Trophoblast cell (in vitro differentiated cells and primary cell): ENCODE results near the gene BFSP2.

Experiments used
- DNase-seq, 2 donors: peaks; one replicate each; pipeline ENCODE4 v3.0.0-alpha.2; 2016
- H2AFZ ChIP-seq: 2 replicates; pipeline ENCODE4 v1.6.1; 2013; ENCODE audit warnings: low read length, moderate library complexity, mild to moderate bottlenecking; ENCODE audit not compliant: insufficient read depth, poor library complexity
- H2AK5ac ChIP-seq: 2 replicates; pipeline ENCODE4 v1.6.1; 2013; ENCODE audit warnings: mild to moderate bottlenecking, low read length
- H2BK120ac ChIP-seq: 2 replicates; pipeline ENCODE4 v1.6.1; 2013; ENCODE audit warnings: low read length, mild to moderate bottlenecking, moderate library complexity; ENCODE audit not compliant: insufficient read depth, poor library complexity
- H2BK12ac ChIP-seq: 2 replicates; pipeline ENCODE4 v1.6.1; 2013; ENCODE audit warnings: mild to moderate bottlenecking, low read length, moderate library complexity
- H2BK5ac ChIP-seq: 2 replicates; pipeline ENCODE4 v1.6.1; 2013; ENCODE audit warnings: low read length, low read depth, moderate library complexity, mild to moderate bottlenecking; ENCODE audit not compliant: poor library complexity
- H3K14ac ChIP-seq: 2 replicates; pipeline ENCODE4 v1.6.1; 2013; ENCODE audit warnings: mild to moderate bottlenecking, low read length
- H3K18ac ChIP-seq: 2 replicates; pipeline ENCODE4 v1.6.1; 2013; ENCODE audit warnings: mild to moderate bottlenecking, low read length
- H3K23ac ChIP-seq: 2 replicates; pipeline ENCODE4 v1.6.1; 2013; ENCODE audit warnings: low read length
- H3K27ac ChIP-seq: 2 replicates; pipeline ENCODE4 v1.5.1; 2013; ENCODE audit warnings: low read depth, mild to moderate bottlenecking, inconsistent platforms, low read length, moderate library complexity
- H3K27me3 ChIP-seq: 2 replicates; pipeline ENCODE4 v1.6.1; 2013; ENCODE audit warnings: inconsistent platforms, mild to moderate bottlenecking, low read length, moderate library complexity; ENCODE audit not compliant: insufficient read depth
- H3K36me3 ChIP-seq, 2 experiments: 1 replicate in 1 of 2; 2 replicates in 1 of 2; pipeline ENCODE4 v1.6.1; 2013; ENCODE audit warnings: low read length in 2 of 2, mild to moderate bottlenecking in 2 of 2, moderate library complexity in 1 of 2; ENCODE audit not compliant: insufficient read depth in 2 of 2, control insufficient read depth in 1 of 2
- H3K4ac ChIP-seq: 2 replicates; pipeline ENCODE4 v1.6.1; 2013; ENCODE audit warnings: low read depth, mild to moderate bottlenecking, low read length, moderate library complexity
- H3K4me1 ChIP-seq, 2 experiments: 1 replicate in 1 of 2; 2 replicates in 1 of 2; pipeline ENCODE4 v1.6.1; 2013; ENCODE audit warnings: low read length in 2 of 2, mild to moderate bottlenecking in 2 of 2, moderate library complexity in 1 of 2; ENCODE audit not compliant: insufficient read depth in 2 of 2, control insufficient read depth in 1 of 2
- H3K4me2 ChIP-seq: 2 replicates; pipeline ENCODE4 v1.6.1; 2013; ENCODE audit warnings: inconsistent platforms, mild to moderate bottlenecking, low read length, moderate library complexity
- H3K4me3 ChIP-seq: 2 replicates; pipeline ENCODE4 v1.5.1; 2013; ENCODE audit warnings: mild to moderate bottlenecking, low read depth, low read length, inconsistent platforms
- H3K79me1 ChIP-seq: one replicate; pipeline ENCODE4 v1.6.1; 2013; ENCODE audit warnings: low read length
- H3K79me2 ChIP-seq: 2 replicates; pipeline ENCODE4 v1.6.1; 2013; ENCODE audit warnings: low read length, mild to moderate bottlenecking; ENCODE audit not compliant: control insufficient read depth, insufficient read depth, poor library complexity
- H3K9ac ChIP-seq: 2 replicates; pipeline ENCODE4 v1.6.1; 2013; ENCODE audit warnings: mild to moderate bottlenecking, low read length
- H3K9me3 ChIP-seq: 2 replicates; pipeline ENCODE4 v1.6.1; 2013; ENCODE audit warnings: low read depth, mild to moderate bottlenecking, control low read depth, inconsistent platforms, low read length; ENCODE audit not compliant: insufficient read depth
- H4K12ac ChIP-seq: 2 replicates; pipeline ENCODE4 v1.6.1; 2013; ENCODE audit warnings: low read depth, mild to moderate bottlenecking, low read length, moderate library complexity
- H4K8ac ChIP-seq: 2 replicates; pipeline ENCODE4 v1.6.1; 2013; ENCODE audit warnings: low read depth, mild to moderate bottlenecking, low read length, moderate library complexity
- H4K91ac ChIP-seq: one replicate; pipeline ENCODE4 v1.6.1; 2013; ENCODE audit warnings: low read depth, mild to moderate bottlenecking, low read length, moderate library complexity
- WGBS: extraction: QIAGEN DNeasy Blood & Tissue Kit; methylation state at CpG from one replicate; pipeline ENCODE4 v1.1.7; 2013; ENCODE audit warnings: missing lambda C conversion rate; ENCODE audit not compliant: insufficient read length, insufficient coverage; ENCODE audit errors: extremely low coverage; 5-methylcytosine and 5-hydroxymethylcytosine counted together

Gene BFSP2

DNA sequence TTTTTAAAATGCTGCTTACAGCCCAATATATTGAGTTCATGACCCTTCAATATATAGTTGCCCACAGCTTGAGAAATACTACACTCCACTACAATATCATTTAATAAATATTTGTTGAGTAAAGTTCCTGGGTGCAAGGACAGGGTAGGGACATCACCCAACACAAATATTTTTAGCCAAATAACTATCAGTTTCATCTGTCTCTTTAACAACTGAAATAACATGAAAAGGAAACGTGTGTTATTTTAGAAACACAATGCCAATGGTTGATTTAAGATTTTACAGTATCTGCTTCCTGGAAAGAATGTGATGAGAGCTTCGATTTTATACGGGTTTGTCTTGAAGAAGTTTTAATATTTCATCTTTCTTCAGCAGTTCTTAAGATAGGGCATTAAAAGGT is 106.0 kb downstream of the BFSP2 start:
- H3K79me1 ChIP-seq: no peaks in the 10 kb centered on the region
- H3K23ac ChIP-seq: no peak overlapping the region
- H3K27ac ChIP-seq: no peak overlapping the region
- H3K27me3 ChIP-seq: no peaks in the 10 kb centered on the region
- H4K12ac ChIP-seq: no peak overlapping the region
- no peaks in the 10 kb centered on the region for H3K79me2 ChIP-seq
- H4K91ac ChIP-seq: no peak overlapping the region
- H4K8ac ChIP-seq: no peak overlapping the region
- WGBS: no CpG with 5 or more reads among the region's 3 CpGs
- no peak overlapping the region for H3K14ac ChIP-seq
- no peak for DNase-seq
- no peak overlapping the region for H3K4ac ChIP-seq
- no peaks in the 10 kb centered on the region for H3K36me3 ChIP-seq
- H3K4me3 ChIP-seq: no peak overlapping the region
- no peak overlapping the region for H2BK120ac ChIP-seq
- no peaks in the 10 kb centered on the region for H3K9me3 ChIP-seq
- H3K18ac ChIP-seq: no peak overlapping the region
- no peaks in the 10 kb centered on the region for H3K4me1 ChIP-seq
- no peak overlapping the region for H3K4me2 ChIP-seq
- H2BK5ac ChIP-seq: no peak overlapping the region
- no peak overlapping the region for H2AFZ ChIP-seq
- H2BK12ac ChIP-seq: no peak overlapping the region
- H3K9ac ChIP-seq: no peak overlapping the region
- H2AK5ac ChIP-seq: no peak overlapping the region

- no peak overlapping the region for H3K4ac ChIP-seq
- H3K4me1 ChIP-seq: no peaks in the 10 kb centered on the region
- H3K27ac ChIP-seq: no peak overlapping the region
- H3K18ac ChIP-seq: no peak overlapping the region
- H2AK5ac ChIP-seq: no peak overlapping the region
- no peak overlapping the region for H4K91ac ChIP-seq
- H2BK120ac ChIP-seq: no peak overlapping the region
- H3K79me1 ChIP-seq: no peaks in the 10 kb centered on the region
- H3K36me3 ChIP-seq: no peaks in the 10 kb centered on the region
- no CpG with 5 or more reads among the region's 9 CpGs for WGBS
- no peaks in the 10 kb centered on the region for H3K79me2 ChIP-seq
- no peak overlapping the region for H4K8ac ChIP-seq
- H3K4me2 ChIP-seq: no peak overlapping the region
- H3K27me3 ChIP-seq: no peaks in the 10 kb centered on the region
- no peak overlapping the region for H2AFZ ChIP-seq
- no peaks in the 10 kb centered on the region for H3K9me3 ChIP-seq
- H4K12ac ChIP-seq: no peak overlapping the region
- no peak overlapping the region for H3K4me3 ChIP-seq
- H2BK5ac ChIP-seq: no peak overlapping the region
- no peak overlapping the region for H3K14ac ChIP-seq
- DNase-seq: no peak
- no peak overlapping the region for H3K23ac ChIP-seq
- no peak overlapping the region for H3K9ac ChIP-seq
- no peak overlapping the region for H2BK12ac ChIP-seq
Observed at GRCh38 chr3:133506215-133506901, 106.5 kb downstream of the BFSP2 start.

GRCh38 chr3:133509488-133509887 is 109.6 kb downstream of the BFSP2 start:
- H4K8ac ChIP-seq: no peak overlapping the region
- H3K4ac ChIP-seq: no peak overlapping the region
- H3K4me3 ChIP-seq: no peak overlapping the region
- H2BK120ac ChIP-seq: no peak overlapping the region
- no peak overlapping the region for H3K9ac ChIP-seq
- no peaks in the 10 kb centered on the region for H3K9me3 ChIP-seq
- no peak overlapping the region for H3K23ac ChIP-seq
- no peaks in the 10 kb centered on the region for H3K36me3 ChIP-seq
- no peak overlapping the region for H3K14ac ChIP-seq
- H3K18ac ChIP-seq: no peak overlapping the region
- no peak overlapping the region for H3K27ac ChIP-seq
- no peaks in the 10 kb centered on the region for H3K4me1 ChIP-seq
- H3K27me3 ChIP-seq: no peaks in the 10 kb centered on the region
- H3K4me2 ChIP-seq: no peak overlapping the region
- no peak overlapping the region for H2BK12ac ChIP-seq
- no peak overlapping the region for H2AFZ ChIP-seq
- no peak overlapping the region for H4K91ac ChIP-seq
- no peak for DNase-seq
- H2BK5ac ChIP-seq: no peak overlapping the region
- no peaks in the 10 kb centered on the region for H3K79me1 ChIP-seq
- H2AK5ac ChIP-seq: no peak overlapping the region
- H3K79me2 ChIP-seq: no peaks in the 10 kb centered on the region
- no peak overlapping the region for H4K12ac ChIP-seq

- H3K79me1 ChIP-seq: no peaks in the 10 kb centered on the region
- no peak overlapping the region for H3K4ac ChIP-seq
- no peak overlapping the region for H2BK12ac ChIP-seq
- no peak overlapping the region for H4K8ac ChIP-seq
- DNase-seq: peak; percentile 68 to 84
- no peak overlapping the region for H3K23ac ChIP-seq
- no peaks in the 10 kb centered on the region for H3K36me3 ChIP-seq
- no peak overlapping the region for H3K14ac ChIP-seq
- H3K4me2 ChIP-seq: no peak overlapping the region
- no peaks in the 10 kb centered on the region for H3K9me3 ChIP-seq
- no peak overlapping the region for H2AK5ac ChIP-seq
- no peak overlapping the region for H3K4me3 ChIP-seq
- H3K4me1 ChIP-seq: no peaks in the 10 kb centered on the region
- WGBS: no CpG with 5 or more reads among the region's 6 CpGs
- H4K12ac ChIP-seq: no peak overlapping the region
- H3K9ac ChIP-seq: no peak overlapping the region
- H3K18ac ChIP-seq: no peak overlapping the region
- no peak overlapping the region for H2AFZ ChIP-seq
- no peak overlapping the region for H2BK5ac ChIP-seq
- no peak overlapping the region for H3K27ac ChIP-seq
- no peaks in the 10 kb centered on the region for H3K79me2 ChIP-seq
- no peak overlapping the region for H2BK120ac ChIP-seq
- H4K91ac ChIP-seq: no peak overlapping the region
- H3K27me3 ChIP-seq: no peaks in the 10 kb centered on the region
Observed at GRCh38 chr3:133512416-133513089, 112.7 kb downstream of the BFSP2 start.
